ENCODE results near the gene RRAGA. TPM values are rescaled to one million over a fixed set of nuclear protein-coding genes. Genes with fewer than 3 reads are reported as not detected.

Gene RRAGA
- total and polyA plus RNA-seq, 9 of the 15 experiments (the other 6 are each of a cell fraction or from before 2014, with no cell fraction given): 6.0 to 44.7 (median 18.8) TPM

DNA sequence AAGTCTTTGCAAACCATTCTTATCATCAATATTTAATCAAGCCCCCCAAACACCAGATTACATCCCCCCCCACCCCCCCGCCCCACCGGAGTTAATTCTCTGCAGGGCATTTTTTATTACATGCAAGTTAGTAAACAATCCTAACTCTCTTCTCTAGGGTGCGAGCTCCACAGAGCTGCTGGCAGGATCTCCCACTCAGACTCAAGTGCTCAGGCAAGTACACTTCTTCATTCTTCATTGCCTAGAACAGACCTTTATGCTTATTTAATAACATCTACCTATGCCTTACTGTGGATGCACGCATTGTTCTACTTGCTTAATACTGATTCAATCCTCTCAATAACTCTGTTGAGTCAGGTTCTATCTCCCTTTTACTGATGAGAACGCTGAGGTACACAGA lies 26.1 kb upstream of the RRAGA start (continued):
- TF ChIP-seq, protein P1, sequence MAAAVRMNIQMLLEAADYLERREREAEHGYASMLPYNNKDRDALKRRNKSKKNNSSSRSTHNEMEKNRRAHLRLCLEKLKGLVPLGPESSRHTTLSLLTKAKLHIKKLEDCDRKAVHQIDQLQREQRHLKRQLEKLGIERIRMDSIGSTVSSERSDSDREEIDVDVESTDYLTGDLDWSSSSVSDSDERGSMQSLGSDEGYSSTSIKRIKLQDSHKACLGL (CRISPR knock-in tag; IDR thresholded peaks at IDR 0.05; ENCODE audit: borderline replicate concordance, poor library complexity, severe bottlenecking): no peak
- TF ChIP-seq ZNF766 (CRISPR knock-in tag; conservative IDR thresholded peaks at IDR 0.05) (no peak), HDGF (IDR thresholded peaks at IDR 0.05) (no peak), SIRT6 (IDR thresholded peaks at IDR 0.05; ENCODE audit: low read depth, low read length) (no peak), CCAR2 (IDR thresholded peaks at IDR 0.05; ENCODE audit: low read depth, low read length) (no peak), CBFA2T2 (conservative IDR thresholded peaks at IDR 0.05) (no peak)
- TF ChIP-seq, protein P2, sequence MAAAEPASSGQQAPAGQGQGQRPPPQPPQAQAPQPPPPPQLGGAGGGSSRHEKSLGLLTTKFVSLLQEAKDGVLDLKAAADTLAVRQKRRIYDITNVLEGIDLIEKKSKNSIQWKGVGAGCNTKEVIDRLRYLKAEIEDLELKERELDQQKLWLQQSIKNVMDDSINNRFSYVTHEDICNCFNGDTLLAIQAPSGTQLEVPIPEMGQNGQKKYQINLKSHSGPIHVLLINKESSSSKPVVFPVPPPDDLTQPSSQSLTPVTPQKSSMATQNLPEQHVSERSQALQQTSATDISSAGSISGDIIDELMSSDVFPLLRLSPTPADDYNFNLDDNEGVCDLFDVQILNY (CRISPR knock-in tag; IDR thresholded peaks at IDR 0.05): no peak
- TF ChIP-seq, protein P3, sequence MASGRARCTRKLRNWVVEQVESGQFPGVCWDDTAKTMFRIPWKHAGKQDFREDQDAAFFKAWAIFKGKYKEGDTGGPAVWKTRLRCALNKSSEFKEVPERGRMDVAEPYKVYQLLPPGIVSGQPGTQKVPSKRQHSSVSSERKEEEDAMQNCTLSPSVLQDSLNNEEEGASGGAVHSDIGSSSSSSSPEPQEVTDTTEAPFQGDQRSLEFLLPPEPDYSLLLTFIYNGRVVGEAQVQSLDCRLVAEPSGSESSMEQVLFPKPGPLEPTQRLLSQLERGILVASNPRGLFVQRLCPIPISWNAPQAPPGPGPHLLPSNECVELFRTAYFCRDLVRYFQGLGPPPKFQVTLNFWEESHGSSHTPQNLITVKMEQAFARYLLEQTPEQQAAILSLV (tag; IDR thresholded peaks at IDR 0.05): no peak

DNA sequence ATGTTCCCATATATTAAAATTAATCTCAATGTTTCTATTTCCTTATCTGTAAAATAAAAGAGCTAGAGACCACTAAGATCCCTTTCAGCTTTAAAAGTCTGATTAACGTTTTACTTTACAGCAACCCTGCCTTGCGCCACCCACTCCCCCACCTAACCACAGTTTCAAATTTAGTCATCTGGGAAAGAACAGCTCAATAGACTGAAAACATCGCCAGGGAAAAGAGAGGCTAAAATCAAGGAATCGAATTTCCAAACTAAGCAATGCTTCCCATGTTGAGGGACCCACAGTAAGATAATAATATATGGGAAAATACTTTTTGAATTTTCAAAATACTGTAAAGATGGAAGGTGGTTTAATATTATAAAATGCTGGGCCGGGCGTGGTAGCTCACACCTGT lies 22.9 kb upstream of the RRAGA start:
- no peak overlapping the region for H3K4me3 ChIP-seq
- no TSS peak for BruUV-seq (replicated peaks)
- no peak overlapping the region for H2AFZ ChIP-seq (ENCODE audit: low read depth, low read length)
- H3K79me2 ChIP-seq (ENCODE audit: control insufficient read depth, insufficient read depth, low read length): no peaks in the 10 kb centered on the region
- no peaks in the 10 kb centered on the region for H3K4me1 ChIP-seq (replicated peaks in 1 of 2; ENCODE audit: control insufficient read depth in 2 of 2, insufficient read depth in 2 of 2, low read length in 2 of 2)
- no peak overlapping the region for H3K4me2 ChIP-seq (ENCODE audit: insufficient read depth, low read length)
- ChIA-PET CTCF (ENCODE audit: low intra/inter-chr PET ratio) (interaction anchor here (0.7 kb wide), 1 partner anchor 356 kb away, joined by 3 read pairs; no protein-coding TSS in a partner anchor), POLR2A (interaction anchor here (0.6 kb wide), 1 partner anchor 60 kb away, joined by 3 read pairs; no protein-coding TSS in a partner anchor)
- ATAC-seq: no peak
- H3K9me3 ChIP-seq (replicated peaks; ENCODE audit: control insufficient read depth, insufficient read depth, low read depth, low read length): no peaks in the 10 kb centered on the region
- H3K27ac ChIP-seq (ENCODE audit: extremely low read depth, low read depth, low read length): no peak overlapping the region
- FAIRE-seq: no peak
- no peaks in the 10 kb centered on the region for H3K36me3 ChIP-seq (ENCODE audit: control insufficient read depth, insufficient read depth, low read length)
- no peaks in the 10 kb centered on the region for H3K9me1 ChIP-seq (ENCODE audit: control insufficient read depth, insufficient read depth, low read length)
- WGBS (ENCODE audit: insufficient coverage, low coverage, missing lambda C conversion rate): 2% methylated on average over 6 of the region's 6 CpGs
- intact Hi-C loops (cut with micrococcal nuclease): loop anchor here (5.0 kb wide), 2 partner anchors 769 to 1214 kb away; no protein-coding TSS in a partner anchor
- no peak for DNase-seq (ENCODE audit: extremely low read depth in 1 of 4, low spot score in 3 of 4)
- no peak overlapping the region for H3K9ac ChIP-seq (ENCODE audit: insufficient read depth in 1 of 2, low read depth in 2 of 2, low read length in 2 of 2)
- in situ Hi-C loops (cut with MboI): loop anchor here (10.0 kb wide), 2 partner anchors 772 to 1222 kb away; no protein-coding TSS in a partner anchor
- H3K27me3 ChIP-seq (ENCODE audit: control insufficient read depth in 2 of 2, insufficient read depth in 2 of 2, low read length in 2 of 2): peaks cover 0 to 14% of the 10 kb centered on the region in 2 experiments; a peak in 2 of 5 replicates
- no peaks in the 10 kb centered on the region for H4K20me1 ChIP-seq (replicated peaks; ENCODE audit: control insufficient read depth, insufficient read depth, low read length)
- TF ChIP-seq, protein P4, sequence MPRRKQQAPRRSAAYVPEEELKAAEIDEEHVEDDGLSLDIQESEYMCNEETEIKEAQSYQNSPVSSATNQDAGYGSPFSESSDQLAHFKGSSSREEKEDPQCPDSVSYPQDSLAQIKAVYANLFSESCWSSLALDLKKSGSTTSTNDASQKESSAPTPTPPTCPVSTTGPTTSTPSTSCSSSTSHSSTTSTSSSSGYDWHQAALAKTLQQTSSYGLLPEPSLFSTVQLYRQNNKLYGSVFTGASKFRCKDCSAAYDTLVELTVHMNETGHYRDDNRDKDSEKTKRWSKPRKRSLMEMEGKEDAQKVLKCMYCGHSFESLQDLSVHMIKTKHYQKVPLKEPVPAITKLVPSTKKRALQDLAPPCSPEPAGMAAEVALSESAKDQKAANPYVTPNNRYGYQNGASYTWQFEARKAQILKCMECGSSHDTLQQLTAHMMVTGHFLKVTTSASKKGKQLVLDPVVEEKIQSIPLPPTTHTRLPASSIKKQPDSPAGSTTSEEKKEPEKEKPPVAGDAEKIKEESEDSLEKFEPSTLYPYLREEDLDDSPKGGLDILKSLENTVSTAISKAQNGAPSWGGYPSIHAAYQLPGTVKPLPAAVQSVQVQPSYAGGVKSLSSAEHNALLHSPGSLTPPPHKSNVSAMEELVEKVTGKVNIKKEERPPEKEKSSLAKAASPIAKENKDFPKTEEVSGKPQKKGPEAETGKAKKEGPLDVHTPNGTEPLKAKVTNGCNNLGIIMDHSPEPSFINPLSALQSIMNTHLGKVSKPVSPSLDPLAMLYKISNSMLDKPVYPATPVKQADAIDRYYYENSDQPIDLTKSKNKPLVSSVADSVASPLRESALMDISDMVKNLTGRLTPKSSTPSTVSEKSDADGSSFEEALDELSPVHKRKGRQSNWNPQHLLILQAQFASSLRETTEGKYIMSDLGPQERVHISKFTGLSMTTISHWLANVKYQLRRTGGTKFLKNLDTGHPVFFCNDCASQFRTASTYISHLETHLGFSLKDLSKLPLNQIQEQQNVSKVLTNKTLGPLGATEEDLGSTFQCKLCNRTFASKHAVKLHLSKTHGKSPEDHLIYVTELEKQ (CRISPR knock-in tag; IDR thresholded peaks at IDR 0.05): no peak
- TF ChIP-seq, protein P5, sequence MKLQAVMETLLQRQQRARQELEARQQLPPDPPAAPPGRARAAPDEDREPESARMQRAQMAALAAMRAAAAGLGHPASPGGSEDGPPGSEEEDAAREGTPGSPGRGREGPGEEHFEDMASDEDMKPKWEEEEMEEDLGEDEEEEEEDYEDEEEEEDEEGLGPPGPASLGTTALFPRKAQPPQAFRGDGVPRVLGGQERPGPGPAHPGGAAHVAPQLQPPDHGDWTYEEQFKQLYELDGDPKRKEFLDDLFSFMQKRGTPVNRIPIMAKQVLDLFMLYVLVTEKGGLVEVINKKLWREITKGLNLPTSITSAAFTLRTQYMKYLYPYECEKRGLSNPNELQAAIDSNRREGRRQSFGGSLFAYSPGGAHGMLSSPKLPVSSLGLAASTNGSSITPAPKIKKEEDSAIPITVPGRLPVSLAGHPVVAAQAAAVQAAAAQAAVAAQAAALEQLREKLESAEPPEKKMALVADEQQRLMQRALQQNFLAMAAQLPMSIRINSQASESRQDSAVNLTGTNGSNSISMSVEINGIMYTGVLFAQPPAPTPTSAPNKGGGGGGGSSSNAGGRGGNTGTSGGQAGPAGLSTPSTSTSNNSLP (IDR thresholded peaks at IDR 0.05; ENCODE audit: borderline replicate concordance, low read depth, low read length): no peak
- no peak for TF ChIP-seq IRF2 (CRISPR knock-in tag; IDR thresholded peaks at IDR 0.05)
